A549 (cell line): ENCODE results near the gene EPC2. TPM values are rescaled to one million over a fixed set of nuclear protein-coding genes. Genes with fewer than 3 reads are reported as not detected.
"Not testable (repeated sequence)": the region's sequence is repeated elsewhere in the genome, so short reads cannot be mapped to it uniquely, and the experiment has no call there.

Source experiments
- ATAC-seq, 2 experiments: fragments of 200-7000 bp in 1 of 2; fragments of >200 bp in 1 of 2; cut with Nextera tagmentation in 1 of 2; cut with Tn5 transposase in 1 of 2; 3 replicates each; pipeline versions ENCODE4 v1.8.0 to v1.9.1; 2018 to 2020; ENCODE audit warnings: mild to moderate bottlenecking in 1 of 2, moderate library complexity in 1 of 2
- CTCF ChIA-PET: fragments of 300-600 bp; sonication (Branson Sonifier 250); formaldehyde crosslinking; extraction: SDS; loops from one replicate; lab custom pipeline; 2021; ENCODE audit warnings: antibody characterized with exemption, inconsistent platforms; lab: Yijun Ruan, JAX
- POLR2A ChIA-PET: fragments of 350-600 bp; formaldehyde crosslinking; extraction: SDS; loops from one replicate; lab custom pipeline; 2021; ENCODE audit warnings: antibody characterized with exemption, inconsistent platforms; lab: Yijun Ruan, JAX
- DNase-seq, 2 experiments: peaks; one replicate each; pipeline versions ENCODE4 v3.0.0 to v3.0.0-alpha.2; 2011 to 2016; ENCODE audit warnings: low read depth in 1 of 2, low spot score in 1 of 2
- FAIRE-seq: peaks from 2 replicates; lab custom pipeline; 2011; peaks lifted over from hg19 to GRCh38; lab: Jason Lieb, UNC
- H3K27ac ChIP-seq, 2 experiments: fragments of >200 bp; sonication (Bioruptor Twin); formaldehyde crosslinking; 3 replicates each; pipeline ENCODE4 v1.5.1; 2016 to 2017
- H3K4me1 ChIP-seq: fragments of >200 bp; sonication (Bioruptor Twin); formaldehyde crosslinking; 3 replicates; pipeline ENCODE4 v1.6.1; 2016
- H3K4me2 ChIP-seq: fragments of >200 bp; sonication (Bioruptor Twin); formaldehyde crosslinking; 3 replicates; pipeline ENCODE4 v1.6.1; 2016
- H3K4me3 ChIP-seq: fragments of >200 bp; sonication (Bioruptor Twin); formaldehyde crosslinking; 3 replicates; pipeline ENCODE4 v1.5.1; 2016
- H3K9me3 ChIP-seq: fragments of >200 bp; sonication (Bioruptor Twin); formaldehyde crosslinking; 3 replicates; pipeline ENCODE4 v1.6.1; 2016
- ATOH8 ChIP-seq: fragments of 250-450 bp; sonication (Bioruptor Pico); IDR thresholded peaks from 2 replicates; pipeline ENCODE4 v1.5.0; 2020; ENCODE audit warnings: low read depth, mild to moderate bottlenecking, moderate library complexity
- BCL3 ChIP-seq: fragments of >200 bp; sonication (Bioruptor Twin); formaldehyde crosslinking; IDR thresholded peaks from 3 replicates; pipeline ENCODE4 v1.6.1; 2016
- BHLHE40 ChIP-seq: IDR thresholded peaks from 2 replicates; pipeline ENCODE4 v1.6.1; 2012; ENCODE audit warnings: low read depth, low read length, inconsistent platforms
- CHD2 ChIP-seq: fragments of 150-350 bp; IDR thresholded peaks from 2 replicates; pipeline ENCODE4 v1.6.1; 2014; ENCODE audit warnings: low read length; ENCODE audit not compliant: partially characterized antibody
- CHD4 ChIP-seq: fragments of 200-600 bp; sonication (generic); IDR thresholded peaks from 2 replicates; pipeline ENCODE4 v1.6.1; 2016; ENCODE audit warnings: antibody characterized with exemption, mild to moderate bottlenecking, borderline replicate concordance
- FOXS1 ChIP-seq: fragments of 250-450 bp; sonication (Bioruptor Pico); IDR thresholded peaks from 2 replicates; pipeline ENCODE4 v1.5.0; 2020; ENCODE audit warnings: mild to moderate bottlenecking, moderate library complexity
- HDAC2 ChIP-seq: fragments of 200-600 bp; sonication (generic); IDR thresholded peaks from 2 replicates; pipeline ENCODE4 v1.6.1; 2016
- HEYL ChIP-seq: fragments of 250-450 bp; sonication (Bioruptor Pico); IDR thresholded peaks from 2 replicates; pipeline ENCODE4 v1.8.0; 2021; ENCODE audit warnings: mild to moderate bottlenecking, moderate library complexity
- HOXA7 ChIP-seq: fragments of 250-450 bp; sonication (Bioruptor Pico); IDR thresholded peaks from 2 replicates; pipeline ENCODE4 v1.5.0; 2020; ENCODE audit warnings: mild to moderate bottlenecking, moderate library complexity
- NFE2L2 ChIP-seq: fragments of 150-350 bp; conservative IDR thresholded peaks from 2 replicates; pipeline ENCODE4 v1.6.1; 2014; ENCODE audit warnings: low read length
- PHF8 ChIP-seq: fragments of 200-600 bp; sonication (generic); IDR thresholded peaks from 2 replicates; pipeline ENCODE4 v1.6.1; 2016; ENCODE audit warnings: low read depth, mild to moderate bottlenecking, antibody characterized with exemption, moderate library complexity, borderline replicate concordance
- TFCP2L1 ChIP-seq: fragments of 250-450 bp; sonication (Bioruptor Pico); IDR thresholded peaks from 2 replicates; pipeline ENCODE4 v1.5.0; 2021; ENCODE audit warnings: mild to moderate bottlenecking
- WGBS: methylation state at CpG from one replicate; pipeline ENCODE4 v1.1.6; 2017; ENCODE audit errors: missing lambda C conversion rate; 5-methylcytosine and 5-hydroxymethylcytosine counted together
- polyA plus RNA-seq, 4 experiments: library from polyadenylated mRNA; depleted of rRNA in 3 of 4; stranded (reverse); fragments of >200 nt; fragmentation: RNase III in 1 of 4; extraction: RNeasy Plus Mini Kit Qiagen cat#74134 plus additional on column Dnase treatment in 1 of 4; gene quantifications; 2 replicates in 3 of 4; 3 replicates in 1 of 4; pipeline ENCODE4 v1.2.3, GENCODE V29; 2011 to 2017

EPC2 gene
- polyA plus RNA-seq, 2 of the 4 experiments (the other 2 are of a cell fraction) = 8.8 to 23.0 TPM

- TF ChIP-seq NFE2L2 (no peak), CHD4 (no peak)
These were observed 144.5 kb downstream of the EPC2 start (continued) for GRCh38 chr2:148789059-148789458.

GRCh38 chr2:148790172-148790571, 145.6 kb downstream of the EPC2 start:
- H3K4me2 ChIP-seq, FAIRE-seq, ATAC-seq, H3K4me1 ChIP-seq, POLR2A ChIA-PET, H3K27ac ChIP-seq, H3K4me3 ChIP-seq, CTCF ChIA-PET, H3K9me3 ChIP-seq, DNase-seq: not testable (repeated sequence)
- WGBS = 90% methylated on average over 5 of the region's 5 CpGs

GRCh38 chr2:148794558-148794957, 150.0 kb downstream of the EPC2 start:
- no peaks in the 10 kb centered on the region for H3K9me3 ChIP-seq
- 16% methylated on average over 2 of the region's 2 CpGs for WGBS
- FAIRE-seq (no peak), DNase-seq (no peak), ATAC-seq (no peak)
- ChIA-PET POLR2A (no interaction called here), CTCF (no interaction called here)
- no peak overlapping the region for H3K4me2 ChIP-seq
- H3K4me3 ChIP-seq = no peak overlapping the region
- H3K4me1 ChIP-seq = no peaks in the 10 kb centered on the region
- no peak overlapping the region for H3K27ac ChIP-seq
- TF ChIP-seq BHLHE40 (no peak), TFCP2L1 (CRISPR knock-in tag) (no peak), FOXS1 (CRISPR knock-in tag) (no peak), PHF8 (no peak), HOXA7 (CRISPR knock-in tag) (no peak), BCL3 (no peak), HDAC2 (no peak)

GRCh38 chr2:148796735-148797512, 152.4 kb downstream of the EPC2 start:
- no peaks in the 10 kb centered on the region for H3K4me1 ChIP-seq
- ChIA-PET POLR2A (no interaction called here), CTCF (no interaction called here)
- no peak overlapping the region for H3K4me2 ChIP-seq
- DNase-seq (no peak), ATAC-seq (no peak), FAIRE-seq (no peak)
- H3K27ac ChIP-seq = no peak overlapping the region
- H3K4me3 ChIP-seq = no peak overlapping the region
- no peaks in the 10 kb centered on the region for H3K9me3 ChIP-seq
- WGBS = 22% methylated on average over 3 of the region's 3 CpGs
- no peak for TF ChIP-seq CHD2
- TF ChIP-seq ATOH8 (CRISPR knock-in tag) = no peak

- Histone ChIP-seq H3K27ac (no peak overlapping the region), H3K9me3 (peaks cover 6% of the 10 kb centered on the region; the same call in 2 of the 3 replicates)
- POLR2A ChIA-PET = no interaction called here
- DNase-seq = no peak
- TF ChIP-seq HEYL (CRISPR knock-in tag) = no peak
- TF ChIP-seq, all 56 proteins: peak for 0
- no peak for FAIRE-seq
- H3K4me1 ChIP-seq = no peaks in the 10 kb centered on the region
- H3K4me2 ChIP-seq = no peak overlapping the region
- 2% methylated on average over 2 of the region's 2 CpGs for WGBS
- no peak for ATAC-seq
- CTCF ChIA-PET = no interaction called here
- H3K4me3 ChIP-seq = no peak overlapping the region
These were observed 158.1 kb downstream of the EPC2 start for GRCh38 chr2:148802448-148803220.
